Posterior cingulate gyrus (tissue), 11 donors: ENCODE measurements around the gene CYP4F3.
"Not testable (repeated sequence)": the region's sequence is repeated elsewhere in the genome, so short reads cannot be mapped to it uniquely, and the experiment has no call there.

Source experiments
- DNase-seq, 10 donors: peaks; one replicate each; pipeline versions ENCODE4 v3.0.0 to v3.0.0-alpha.2; 2020 to 2021; ENCODE audit warnings: mixed read lengths in 3 of 10
- intact Hi-C: fragments of 100-400 bp; cut with DNase I; formaldehyde crosslinking; loops from one replicate; pipeline ENCODE4 v1.15.1; 2023

Gene CYP4F3, protein sequence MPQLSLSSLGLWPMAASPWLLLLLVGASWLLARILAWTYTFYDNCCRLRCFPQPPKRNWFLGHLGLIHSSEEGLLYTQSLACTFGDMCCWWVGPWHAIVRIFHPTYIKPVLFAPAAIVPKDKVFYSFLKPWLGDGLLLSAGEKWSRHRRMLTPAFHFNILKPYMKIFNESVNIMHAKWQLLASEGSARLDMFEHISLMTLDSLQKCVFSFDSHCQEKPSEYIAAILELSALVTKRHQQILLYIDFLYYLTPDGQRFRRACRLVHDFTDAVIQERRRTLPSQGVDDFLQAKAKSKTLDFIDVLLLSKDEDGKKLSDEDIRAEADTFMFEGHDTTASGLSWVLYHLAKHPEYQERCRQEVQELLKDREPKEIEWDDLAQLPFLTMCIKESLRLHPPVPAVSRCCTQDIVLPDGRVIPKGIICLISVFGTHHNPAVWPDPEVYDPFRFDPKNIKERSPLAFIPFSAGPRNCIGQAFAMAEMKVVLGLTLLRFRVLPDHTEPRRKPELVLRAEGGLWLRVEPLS

DNA sequence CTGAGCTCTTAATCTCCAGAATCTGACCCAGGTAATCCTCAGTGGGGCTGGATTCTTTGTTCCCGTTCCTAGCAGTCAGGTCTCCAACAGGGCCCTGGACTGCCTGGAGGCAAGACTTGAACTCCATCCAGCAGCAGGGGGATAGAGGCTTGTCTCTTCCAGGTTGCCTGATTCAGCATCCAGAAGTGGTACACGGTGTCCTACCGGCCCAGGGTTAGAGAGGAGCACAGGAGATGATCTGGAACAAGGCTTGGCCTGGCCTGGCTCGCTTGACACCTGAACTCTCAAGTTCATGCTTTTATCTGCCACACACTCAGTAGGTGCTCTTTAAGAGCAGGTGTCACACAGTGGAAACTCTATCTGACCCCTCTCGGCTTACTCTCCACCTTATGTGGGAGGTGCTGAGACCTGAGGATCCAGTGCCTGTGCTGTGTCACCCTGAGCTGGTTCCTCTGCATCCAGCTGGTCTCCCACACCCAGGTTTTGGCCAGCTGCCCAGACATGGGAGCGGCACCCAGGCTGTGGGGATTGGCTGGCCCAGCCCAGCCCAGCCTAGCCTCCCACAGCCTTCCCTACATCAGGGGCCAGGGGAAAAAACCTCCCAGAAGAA lies at the start of gene CYP4F3:
CYP4F3 (plus strand) TSS at position 604 of the 610 bp plus-strand sequence. CDS start 519 bp downstream, outside the sequence.
- intact Hi-C loops, result no loop called here
- peak in 6 of 10 donors; percentile 28 to 92 (median 68) for DNase-seq

DNA sequence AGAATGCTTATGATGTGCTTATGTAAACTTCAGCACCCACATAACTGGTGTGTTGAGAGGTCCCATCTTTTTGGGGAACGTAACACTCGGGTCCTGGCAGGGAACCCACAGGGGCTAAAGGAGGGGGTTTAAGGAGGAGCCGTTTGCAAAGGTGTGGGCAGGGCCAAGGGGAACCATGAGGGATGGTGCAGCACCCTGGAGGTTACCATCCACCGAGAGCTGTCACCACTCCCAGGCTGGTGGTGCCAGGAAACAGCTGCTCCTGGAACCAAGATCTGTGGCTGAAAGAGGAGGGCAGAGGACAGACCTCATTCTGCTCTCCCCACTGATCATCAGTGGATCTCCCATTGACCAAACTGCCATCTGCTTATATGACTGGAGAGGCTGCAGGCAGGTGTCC lies 48.9 kb upstream of the CYP4F3 start:
- DNase-seq, result no peak
- intact Hi-C loops, result no loop called here

DNA sequence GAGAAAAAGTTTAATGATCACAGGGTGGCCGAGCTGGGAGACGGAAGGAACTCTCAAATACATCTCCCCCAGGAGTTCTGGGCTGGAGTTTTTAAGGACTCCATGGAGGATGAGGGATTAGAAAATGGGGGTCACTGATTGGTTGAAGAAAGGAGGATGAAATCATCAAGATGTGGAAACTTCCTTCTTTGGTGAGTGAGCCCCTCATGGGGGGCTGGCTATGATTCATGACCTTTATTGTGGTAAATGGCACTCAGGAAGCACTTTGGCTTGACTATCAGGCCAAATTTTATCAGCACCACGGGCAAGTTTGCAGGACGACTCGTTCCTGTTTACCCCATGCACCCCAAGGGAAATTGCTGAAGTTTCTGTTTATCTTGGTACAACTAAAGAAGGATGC lies 48.2 kb upstream of the CYP4F3 start:
- DNase-seq, intact Hi-C loops: not testable (repeated sequence)

GRCh38 chr19:15593766-15594165 lies 46.9 kb upstream of the CYP4F3 start:
- intact Hi-C loops, DNase-seq: not testable (repeated sequence)

- intact Hi-C loops, result no loop called here
- no peak for DNase-seq
Measured at GRCh38 chr19:15595069-15595468, 45.6 kb upstream of the CYP4F3 start.

DNA sequence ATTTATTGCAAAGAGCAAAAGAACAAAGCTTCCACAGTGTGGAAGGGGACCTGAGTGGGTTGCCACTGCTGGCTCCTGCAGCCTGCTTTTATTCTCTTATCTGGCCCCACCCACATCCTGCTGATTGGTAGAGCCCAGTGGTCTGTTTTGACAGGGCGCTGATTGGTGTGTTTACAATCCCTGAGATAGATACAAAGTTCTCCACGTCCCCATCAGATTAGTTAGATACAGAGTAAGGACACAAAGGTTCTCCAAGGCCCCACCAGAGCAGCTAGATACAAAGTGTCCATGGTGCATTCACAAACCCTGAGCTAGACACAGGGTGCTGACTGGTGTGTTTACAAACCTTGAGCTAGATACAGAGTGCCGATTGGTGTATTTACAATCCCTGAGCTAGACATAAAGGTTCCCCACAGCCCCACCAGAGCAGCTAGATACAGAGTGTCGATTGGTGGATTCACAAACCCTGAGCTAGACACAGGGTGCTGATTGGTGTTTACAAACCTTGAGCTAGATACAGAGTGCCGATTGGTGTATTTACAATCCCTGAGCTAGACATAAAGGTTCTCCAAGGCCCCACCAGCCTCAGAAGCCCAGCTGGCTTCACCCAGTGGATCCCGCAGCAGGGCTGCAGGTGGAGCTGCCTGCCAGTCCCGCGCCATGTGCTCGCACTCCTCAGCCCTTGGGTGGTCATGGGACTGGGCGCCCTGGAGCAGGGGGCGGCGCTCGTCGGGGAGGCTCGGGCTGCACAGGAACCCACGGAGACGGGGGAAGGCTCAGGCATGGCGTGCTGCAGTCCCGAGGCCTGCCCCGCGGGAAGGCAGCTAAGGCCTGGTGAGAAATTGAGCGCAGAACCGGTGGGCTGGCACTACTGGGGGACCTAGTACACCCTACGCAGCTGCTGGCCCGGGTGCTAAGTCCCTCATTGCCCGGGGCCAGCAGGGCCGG lies 32.4 kb upstream of the CYP4F3 start:
- intact Hi-C loops, DNase-seq: not testable (repeated sequence)

DNA sequence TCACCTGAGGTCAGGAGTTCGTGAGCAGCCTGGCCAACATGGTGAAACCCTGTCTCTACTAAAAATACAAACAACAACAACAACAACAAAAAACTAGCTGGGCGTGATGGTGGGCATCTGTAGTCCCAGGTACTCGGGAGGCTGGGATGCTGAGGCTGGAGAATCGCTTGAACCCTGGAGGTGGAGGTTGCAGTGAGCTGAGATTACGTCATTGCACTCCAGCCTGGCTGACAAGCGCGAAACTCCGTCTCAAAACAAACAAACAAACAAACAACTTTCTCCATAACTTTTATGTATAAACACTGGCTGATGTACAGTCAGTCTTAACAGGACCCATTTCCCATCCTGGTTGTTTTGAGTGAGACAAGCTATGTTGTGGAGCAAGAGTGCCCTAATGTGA lies 31.4 kb upstream of the CYP4F3 start:
- no peak for DNase-seq
- intact Hi-C loops, result no loop called here

DNA sequence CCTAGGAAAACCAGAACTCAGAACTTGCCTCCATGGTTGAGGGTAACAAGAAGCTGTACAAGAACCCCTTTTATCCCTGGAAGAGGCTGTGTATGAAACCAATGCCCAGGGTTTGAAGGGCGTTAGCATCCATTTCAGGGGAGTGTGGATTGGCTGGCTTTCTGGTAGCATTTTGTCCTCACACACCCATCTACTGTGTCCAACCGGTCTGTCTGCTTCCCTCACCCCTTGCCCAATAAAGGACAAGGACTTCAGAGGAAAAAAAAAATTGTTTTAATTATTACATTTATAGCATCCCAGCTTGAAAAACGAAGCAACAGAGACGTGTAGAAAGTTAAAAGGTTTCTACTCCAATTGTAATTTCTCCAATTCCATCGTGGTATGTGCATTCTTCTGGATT lies 28.4 kb upstream of the CYP4F3 start:
- no peak for DNase-seq
- intact Hi-C loops, result no loop called here

DNA sequence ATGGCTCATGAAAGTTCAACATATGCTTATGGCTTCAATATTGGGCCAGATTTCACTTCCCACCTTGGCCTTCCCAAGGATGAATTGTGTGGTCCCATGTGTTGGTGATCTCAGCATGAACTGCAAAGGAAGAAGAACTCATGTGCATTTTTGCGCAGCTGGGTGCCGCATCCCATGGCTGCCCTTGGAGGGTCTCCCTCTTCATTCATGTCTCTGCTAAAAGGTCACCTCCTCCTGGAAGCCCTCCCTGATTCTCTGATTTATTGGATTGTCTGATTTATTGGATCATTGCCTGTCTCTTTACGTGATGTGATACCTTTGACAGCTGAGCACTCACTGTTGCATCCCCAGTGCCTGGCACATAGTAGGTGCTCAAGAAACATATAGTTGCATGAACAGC lies 27.4 kb upstream of the CYP4F3 start:
- no peak for DNase-seq
- intact Hi-C loops, result no loop called here

GRCh38 chr19:15614507-15615379 lies 26.0 kb upstream of the CYP4F3 start, which contains the start of gene CYP4F8:
Gene CYP4F8 (plus strand): TSS chr19:15615218. CDS start chr19:15615617, 399 bp downstream.
- intact Hi-C loops, result no loop called here
- DNase-seq, result peak in 1 of 10 donors; percentile 49

DNA sequence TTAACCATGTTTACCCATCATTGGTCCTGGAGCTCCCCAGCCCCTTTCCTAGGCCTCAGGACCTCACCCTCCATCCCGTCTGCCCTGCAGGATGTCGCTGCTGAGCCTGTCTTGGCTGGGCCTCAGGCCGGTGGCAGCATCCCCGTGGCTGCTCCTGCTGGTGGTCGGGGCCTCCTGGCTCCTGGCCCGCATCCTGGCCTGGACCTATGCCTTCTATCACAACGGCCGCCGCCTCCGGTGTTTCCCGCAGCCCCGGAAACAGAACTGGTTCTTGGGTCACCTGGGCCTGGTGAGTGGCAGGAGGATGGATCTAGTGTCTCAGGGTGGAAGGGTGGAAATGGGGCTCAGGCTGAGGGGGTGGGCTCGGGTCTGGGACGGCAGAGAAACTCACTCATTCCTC lies 25.2 kb upstream of the CYP4F3 start:
- no peak for DNase-seq
- intact Hi-C loops, result no loop called here

GRCh38 chr19:15616183-15616582 lies 24.5 kb upstream of the CYP4F3 start:
- intact Hi-C loops, result no loop called here
- peak in 1 of 10 donors; percentile 13 for DNase-seq

- intact Hi-C loops, result no loop called here
Measured at GRCh38 chr19:15616627-15617270, 23.9 kb upstream of the CYP4F3 start.

GRCh38 chr19:15618321-15618720 lies 22.4 kb upstream of the CYP4F3 start:
- intact Hi-C loops, result no loop called here
- no peak for DNase-seq

More at GRCh38 chr19:15616627-15617270, 23.9 kb upstream of the CYP4F3 start:
- DNase-seq, result peak in 1 of 10 donors; percentile 49

DNA sequence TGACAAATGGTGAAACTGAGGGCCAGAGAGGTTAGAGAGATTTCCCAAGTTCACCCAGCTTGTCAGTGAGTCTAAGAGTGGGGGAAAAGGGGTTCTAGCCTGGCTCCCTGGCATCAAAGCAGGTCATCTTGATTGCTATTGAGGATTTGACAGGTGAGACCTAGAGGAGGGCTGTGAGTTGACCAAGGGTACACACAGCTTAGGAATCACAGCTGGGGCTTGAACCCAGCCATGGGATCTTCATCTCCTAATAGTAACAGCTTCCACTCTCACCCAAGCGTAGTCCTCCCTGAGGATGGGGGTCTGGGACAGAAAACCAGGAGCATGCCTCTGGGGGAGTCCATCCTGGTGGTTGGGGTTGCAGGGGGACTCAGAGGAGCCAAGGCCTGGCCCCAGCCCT lies 18.9 kb upstream of the CYP4F3 start:
- intact Hi-C loops, result loop anchor here (10.0 kb wide), 1 partner anchor 423 kb away; no protein-coding TSS in a partner anchor
- no peak for DNase-seq

GRCh38 chr19:15622991-15623390 lies 17.7 kb upstream of the CYP4F3 start:
- intact Hi-C loops, result loop anchor here (10.0 kb wide), 1 partner anchor 422 kb away; no protein-coding TSS in a partner anchor
- no peak for DNase-seq

DNA sequence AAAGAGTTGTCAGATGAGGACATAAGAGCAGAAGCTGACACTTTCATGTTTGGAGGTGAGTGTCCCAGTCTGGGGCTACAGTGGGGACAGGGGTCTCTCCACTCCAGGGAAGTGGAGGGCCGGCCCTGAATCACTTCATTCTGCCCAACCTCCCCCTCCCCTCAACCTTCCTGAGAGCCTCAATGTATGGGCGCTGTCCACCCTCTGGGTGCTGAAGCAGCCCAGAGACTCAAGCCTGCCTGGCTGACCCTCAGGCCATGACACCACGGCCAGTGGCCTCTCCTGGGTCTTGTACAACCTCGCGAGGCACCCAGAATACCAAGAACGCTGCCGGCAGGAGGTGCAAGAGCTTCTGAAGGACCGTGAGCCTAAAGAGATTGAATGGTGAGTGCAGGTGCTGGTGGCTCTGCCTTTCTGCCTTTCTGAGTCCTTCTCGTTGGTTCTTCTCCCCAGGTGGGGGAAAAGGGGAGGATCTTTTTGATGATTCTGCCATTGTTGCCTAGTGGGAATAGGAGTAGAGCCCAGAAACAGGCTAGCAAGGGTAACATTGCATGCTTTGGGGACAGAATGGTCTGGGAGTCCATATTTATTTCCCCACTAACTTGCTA lies 16.9 kb upstream of the CYP4F3 start:
- intact Hi-C loops, result loop anchor here (10.0 kb wide), 1 partner anchor 421 kb away; no protein-coding TSS in a partner anchor
- no peak for DNase-seq
